Mucosa of rectum (tissue), 2 donors: ENCODE measurements around the gene CEP63.

Experiments
- H3K27ac ChIP-seq, 2 donors: one replicate each; pipeline ENCODE4 v1.7.0; 2013; ENCODE audit warnings: inconsistent platforms in 2 of 2, low read depth in 2 of 2, low read length in 2 of 2
- H3K27me3 ChIP-seq, 2 donors: one replicate each; pipeline ENCODE4 v1.7.0; 2013; ENCODE audit warnings: low read length in 2 of 2; ENCODE audit not compliant: control insufficient read depth in 2 of 2, insufficient read depth in 2 of 2
- H3K36me3 ChIP-seq, 2 donors: one replicate each; pipeline ENCODE4 v1.7.0; 2013; ENCODE audit warnings: low read length in 2 of 2; ENCODE audit not compliant: control insufficient read depth in 2 of 2, insufficient read depth in 2 of 2
- H3K4me1 ChIP-seq, 2 donors: one replicate each; pipeline ENCODE4 v1.7.0; 2013; ENCODE audit warnings: low read length in 2 of 2, mild to moderate bottlenecking in 1 of 2; ENCODE audit not compliant: control insufficient read depth in 2 of 2, insufficient read depth in 2 of 2
- H3K4me3 ChIP-seq, 2 donors: one replicate each; pipeline ENCODE4 v1.7.0; 2013; ENCODE audit warnings: low read length in 2 of 2
- H3K9ac ChIP-seq, 2 donors: one replicate each; pipeline ENCODE4 v1.7.0; 2013; ENCODE audit warnings: low read length in 2 of 2, low read depth in 1 of 2, mild to moderate bottlenecking in 1 of 2
- H3K9me3 ChIP-seq, 2 donors: one replicate each; pipeline ENCODE4 v1.7.0; 2013; ENCODE audit warnings: low read length in 2 of 2; ENCODE audit not compliant: control insufficient read depth in 2 of 2
- donor health status: healthy.
- donor health status: Normal muscosa, but diverticular disease.

Gene CEP63

GRCh38 chr3:134603480-134603879 lies 117.6 kb downstream of the CEP63 start:
- no peak overlapping the region for H3K4me3 ChIP-seq
- H3K27ac ChIP-seq, result no peak overlapping the region
- no peaks in the 10 kb centered on the region for H3K36me3 ChIP-seq
- no peaks in the 10 kb centered on the region for H3K9me3 ChIP-seq
- H3K27me3 ChIP-seq, result peaks cover 3 to 5% of the 10 kb centered on the region in 2 donors
- H3K4me1 ChIP-seq, result peaks cover 0 to 3% of the 10 kb centered on the region in 2 donors
- no peak overlapping the region for H3K9ac ChIP-seq

- no peaks in the 10 kb centered on the region for H3K9me3 ChIP-seq
- H3K36me3 ChIP-seq, result no peaks in the 10 kb centered on the region
- no peak overlapping the region for H3K4me3 ChIP-seq
- peaks cover 0 to 3% of the 10 kb centered on the region in 2 donors for H3K4me1 ChIP-seq
- H3K27me3 ChIP-seq, result peaks cover 3 to 5% of the 10 kb centered on the region in 2 donors
- H3K27ac ChIP-seq, result no peak overlapping the region
- no peak overlapping the region for H3K9ac ChIP-seq
Observed at GRCh38 chr3:134603956-134604355, 118.1 kb downstream of the CEP63 start.

- no peak overlapping the region for H3K27ac ChIP-seq
Observed at GRCh38 chr3:134605556-134605955, 119.7 kb downstream of the CEP63 start.

GRCh38 chr3:134606033-134607025 lies 120.5 kb downstream of the CEP63 start:
- no peak overlapping the region for H3K4me3 ChIP-seq
- peak overlapping the region in 1 of 2 donors; percentile 4 for H3K27ac ChIP-seq
- no peaks in the 10 kb centered on the region for H3K9me3 ChIP-seq
- H3K9ac ChIP-seq, result no peak overlapping the region
- no peaks in the 10 kb centered on the region for H3K4me1 ChIP-seq
- no peaks in the 10 kb centered on the region for H3K36me3 ChIP-seq
- no peaks in the 10 kb centered on the region for H3K27me3 ChIP-seq

More at GRCh38 chr3:134605556-134605955, 119.7 kb downstream of the CEP63 start:
- no peak overlapping the region for H3K9ac ChIP-seq
- no peaks in the 10 kb centered on the region for H3K9me3 ChIP-seq
- no peak overlapping the region for H3K4me3 ChIP-seq
- H3K27me3 ChIP-seq, result peaks cover under 1 to 2% of the 10 kb centered on the region in 2 donors
- peaks cover 0 to 2% of the 10 kb centered on the region in 2 donors for H3K4me1 ChIP-seq
- H3K36me3 ChIP-seq, result no peaks in the 10 kb centered on the region

- H3K27ac ChIP-seq, result no peak overlapping the region
- H3K9me3 ChIP-seq, result no peaks in the 10 kb centered on the region
- no peak overlapping the region for H3K4me3 ChIP-seq
- no peaks in the 10 kb centered on the region for H3K27me3 ChIP-seq
- H3K4me1 ChIP-seq, result no peaks in the 10 kb centered on the region
- no peaks in the 10 kb centered on the region for H3K36me3 ChIP-seq
- H3K9ac ChIP-seq, result no peak overlapping the region
Observed at GRCh38 chr3:134607054-134608022, 121.5 kb downstream of the CEP63 start.

- no peak overlapping the region for H3K4me3 ChIP-seq
- no peak overlapping the region for H3K9ac ChIP-seq
Observed at GRCh38 chr3:134608023-134608770, 122.3 kb downstream of the CEP63 start.

GRCh38 chr3:134608771-134609435 lies 123.0 kb downstream of the CEP63 start:
- no peaks in the 10 kb centered on the region for H3K4me1 ChIP-seq
- H3K4me3 ChIP-seq, result no peak overlapping the region
- H3K9me3 ChIP-seq, result no peaks in the 10 kb centered on the region
- H3K27me3 ChIP-seq, result no peaks in the 10 kb centered on the region
- H3K9ac ChIP-seq, result no peak overlapping the region
- H3K36me3 ChIP-seq, result no peaks in the 10 kb centered on the region
- H3K27ac ChIP-seq, result no peak overlapping the region

More at GRCh38 chr3:134608023-134608770, 122.3 kb downstream of the CEP63 start:
- H3K27me3 ChIP-seq, result no peaks in the 10 kb centered on the region
- H3K27ac ChIP-seq, result no peak overlapping the region
- H3K4me1 ChIP-seq, result no peaks in the 10 kb centered on the region
- H3K9me3 ChIP-seq, result no peaks in the 10 kb centered on the region
- H3K36me3 ChIP-seq, result no peaks in the 10 kb centered on the region

GRCh38 chr3:134609821-134610431 lies 124.1 kb downstream of the CEP63 start:
- Histone ChIP-seq H3K4me1 (no peaks in the 10 kb centered on the region), H3K9me3 (no peaks in the 10 kb centered on the region), H3K27ac (no peak overlapping the region)

More at GRCh38 chr3:134609821-134610431, 124.1 kb downstream of the CEP63 start:
- Histone ChIP-seq H3K9ac (no peak overlapping the region), H3K27me3 (no peaks in the 10 kb centered on the region), H3K4me3 (no peak overlapping the region), H3K36me3 (no peaks in the 10 kb centered on the region)
